ENCODE data around the gene RXFP2.

DNA sequence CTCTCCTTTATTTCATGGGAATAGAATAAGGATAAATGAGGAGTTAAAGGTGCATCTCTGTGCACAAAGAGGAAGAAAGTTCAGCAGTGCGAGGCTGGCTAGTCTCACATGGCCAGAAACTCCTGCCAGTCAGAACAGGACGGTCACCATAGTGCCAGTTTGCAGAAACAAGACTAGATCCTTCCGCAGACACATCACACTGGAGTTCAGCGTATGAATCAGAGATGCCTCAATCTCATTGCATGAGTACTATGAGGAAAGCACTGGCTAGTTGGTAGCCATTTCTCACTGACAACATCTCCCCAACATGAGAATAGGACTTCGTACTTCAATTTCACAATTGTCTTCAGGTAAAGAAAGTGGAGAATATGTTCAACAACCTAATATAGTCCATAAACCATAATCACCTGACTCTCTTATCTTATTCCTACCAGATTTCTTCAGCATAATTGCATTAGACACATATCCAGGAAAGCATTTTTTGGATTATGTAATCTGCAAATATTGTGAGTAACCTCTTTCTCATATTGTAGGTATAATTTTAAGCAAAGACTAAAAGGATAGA lies 34.9 kb downstream of the RXFP2 start:
- TF ChIP-seq, protein P1, sequence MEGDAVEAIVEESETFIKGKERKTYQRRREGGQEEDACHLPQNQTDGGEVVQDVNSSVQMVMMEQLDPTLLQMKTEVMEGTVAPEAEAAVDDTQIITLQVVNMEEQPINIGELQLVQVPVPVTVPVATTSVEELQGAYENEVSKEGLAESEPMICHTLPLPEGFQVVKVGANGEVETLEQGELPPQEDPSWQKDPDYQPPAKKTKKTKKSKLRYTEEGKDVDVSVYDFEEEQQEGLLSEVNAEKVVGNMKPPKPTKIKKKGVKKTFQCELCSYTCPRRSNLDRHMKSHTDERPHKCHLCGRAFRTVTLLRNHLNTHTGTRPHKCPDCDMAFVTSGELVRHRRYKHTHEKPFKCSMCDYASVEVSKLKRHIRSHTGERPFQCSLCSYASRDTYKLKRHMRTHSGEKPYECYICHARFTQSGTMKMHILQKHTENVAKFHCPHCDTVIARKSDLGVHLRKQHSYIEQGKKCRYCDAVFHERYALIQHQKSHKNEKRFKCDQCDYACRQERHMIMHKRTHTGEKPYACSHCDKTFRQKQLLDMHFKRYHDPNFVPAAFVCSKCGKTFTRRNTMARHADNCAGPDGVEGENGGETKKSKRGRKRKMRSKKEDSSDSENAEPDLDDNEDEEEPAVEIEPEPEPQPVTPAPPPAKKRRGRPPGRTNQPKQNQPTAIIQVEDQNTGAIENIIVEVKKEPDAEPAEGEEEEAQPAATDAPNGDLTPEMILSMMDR (IDR thresholded peaks at IDR 0.05): no peak
- TF ChIP-seq POLR2A (IDR thresholded peaks at IDR 0.05) (no peak), POLR2AphosphoS5 (IDR thresholded peaks at IDR 0.05) (no peak)

Data from prostate gland (tissue), 2 donors.